Fibroblast of pulmonary artery (primary cell): Measurements from ENCODE around the gene ZDHHC16.
A peak's percentile ranks its signal among the peaks of the same experiment; 100 is the strongest.
"Not testable (repeated sequence)": the region's sequence is repeated elsewhere in the genome, so short reads cannot be mapped to it uniquely, and the experiment has no call there.

Experiments used
- DNase-seq: peaks from one replicate; pipeline ENCODE4 v3.0.0-alpha.2; 2010; ENCODE audit warnings: low read depth
- H3K4me3 ChIP-seq: replicated peaks from 2 replicates; pipeline ENCODE4 v1.5.1; 2011; ENCODE audit warnings: low read depth, mild to moderate bottlenecking, control low read depth, low read length, moderate library complexity
- CTCF ChIP-seq: IDR thresholded peaks from 2 replicates; pipeline ENCODE4 v1.5.1; 2011; ENCODE audit warnings: mild to moderate bottlenecking, control low read depth, low read length, inconsistent platforms; ENCODE audit errors: missing control alignments

The ZDHHC16 gene

DNA sequence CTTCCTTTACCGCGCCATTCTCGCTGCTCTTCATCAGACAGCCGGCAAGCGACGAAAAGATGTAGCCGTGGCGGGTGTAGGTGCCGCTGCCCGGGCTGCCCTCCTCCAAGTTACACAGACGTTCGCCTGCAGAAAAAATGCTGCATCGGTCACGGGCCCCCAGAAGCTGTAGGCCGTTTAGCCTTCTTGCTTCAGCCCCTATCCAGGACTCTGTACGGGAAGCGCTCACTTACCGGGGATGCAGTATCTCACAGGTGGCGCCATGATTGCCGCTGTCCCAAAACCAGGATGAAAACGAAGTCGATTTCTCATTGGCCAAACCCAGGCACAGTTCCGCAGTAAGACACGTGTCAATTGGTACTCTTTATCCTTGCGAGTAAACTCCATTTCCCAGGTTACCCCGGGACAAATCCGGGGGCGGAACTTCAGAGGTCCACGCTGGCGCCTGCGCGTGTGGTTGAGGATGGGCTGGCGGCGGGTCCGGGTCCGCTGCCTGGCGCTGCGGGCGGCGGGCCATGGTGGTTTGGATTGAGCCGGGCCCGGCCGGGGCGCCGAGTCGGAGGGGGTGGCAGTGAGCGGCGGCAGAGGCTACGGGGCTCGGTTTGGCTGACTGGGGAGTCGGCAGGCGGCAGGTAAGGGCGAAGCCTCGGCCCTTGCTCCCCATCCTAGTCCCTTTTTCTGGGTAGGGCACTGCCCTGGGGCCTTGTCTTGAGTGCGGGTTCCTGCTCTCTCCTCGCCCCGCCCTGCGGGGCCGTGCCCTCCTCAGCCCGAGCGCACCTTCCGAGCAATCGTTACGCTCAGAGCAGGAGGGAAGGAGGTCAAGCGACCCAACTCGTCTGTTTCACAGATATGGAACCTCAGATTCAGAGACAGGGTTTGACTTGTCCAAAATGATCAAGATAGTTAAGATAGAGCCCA lies at the start of gene ZDHHC16, which contains the start of gene EXOSC1:
TSS of gene ZDHHC16 (plus strand) at position 454 of the 918 bp plus-strand sequence. CDS start 5,501 bp downstream, outside the sequence.
TSS of gene EXOSC1 (minus strand) at position 285 of the 918 bp plus-strand sequence. CDS start at position 264, 21 bp downstream.
- H3K4me3 ChIP-seq = peak within 1 kb of the TSS; percentile 88
- peak; percentile 96 for DNase-seq
- TF ChIP-seq CTCF = no peak

DNA sequence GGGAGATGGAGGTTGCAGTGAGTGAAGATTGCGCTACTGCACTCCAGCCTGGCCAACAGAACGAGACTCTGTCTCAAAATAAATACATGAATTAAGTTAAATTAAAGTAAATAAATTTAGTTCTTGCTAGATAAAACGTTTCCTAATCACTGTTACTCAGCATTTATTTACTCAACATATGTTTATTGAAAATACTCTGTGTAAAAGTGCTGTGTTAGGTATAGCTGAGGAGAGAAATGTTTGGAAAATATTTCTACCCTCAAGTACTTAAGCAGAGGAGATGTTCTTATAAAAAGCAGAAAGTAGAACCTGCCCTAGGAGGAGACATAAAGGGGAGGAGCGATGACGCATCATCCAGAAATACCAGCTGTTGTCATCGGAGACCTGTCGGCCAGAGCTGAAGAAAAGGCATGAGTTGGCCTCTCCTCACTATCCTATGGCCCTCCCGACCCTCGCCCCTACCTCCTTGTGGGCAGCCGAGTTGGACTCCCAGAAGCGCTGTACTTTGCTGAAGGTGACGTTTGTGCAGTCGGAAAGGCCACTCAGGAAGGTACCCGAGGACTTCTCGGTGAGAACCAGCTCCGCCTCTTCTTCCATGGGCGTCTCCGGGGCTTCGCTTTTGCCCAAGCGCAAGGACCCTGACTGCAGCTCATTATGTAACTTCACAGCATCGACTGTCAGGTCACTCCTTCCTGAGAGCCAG lies 46.0 kb upstream of the ZDHHC16 start:
- TF ChIP-seq CTCF = no peak
- peak; percentile 81 for DNase-seq
- H3K4me3 ChIP-seq = peak overlapping the region; percentile 94

DNA sequence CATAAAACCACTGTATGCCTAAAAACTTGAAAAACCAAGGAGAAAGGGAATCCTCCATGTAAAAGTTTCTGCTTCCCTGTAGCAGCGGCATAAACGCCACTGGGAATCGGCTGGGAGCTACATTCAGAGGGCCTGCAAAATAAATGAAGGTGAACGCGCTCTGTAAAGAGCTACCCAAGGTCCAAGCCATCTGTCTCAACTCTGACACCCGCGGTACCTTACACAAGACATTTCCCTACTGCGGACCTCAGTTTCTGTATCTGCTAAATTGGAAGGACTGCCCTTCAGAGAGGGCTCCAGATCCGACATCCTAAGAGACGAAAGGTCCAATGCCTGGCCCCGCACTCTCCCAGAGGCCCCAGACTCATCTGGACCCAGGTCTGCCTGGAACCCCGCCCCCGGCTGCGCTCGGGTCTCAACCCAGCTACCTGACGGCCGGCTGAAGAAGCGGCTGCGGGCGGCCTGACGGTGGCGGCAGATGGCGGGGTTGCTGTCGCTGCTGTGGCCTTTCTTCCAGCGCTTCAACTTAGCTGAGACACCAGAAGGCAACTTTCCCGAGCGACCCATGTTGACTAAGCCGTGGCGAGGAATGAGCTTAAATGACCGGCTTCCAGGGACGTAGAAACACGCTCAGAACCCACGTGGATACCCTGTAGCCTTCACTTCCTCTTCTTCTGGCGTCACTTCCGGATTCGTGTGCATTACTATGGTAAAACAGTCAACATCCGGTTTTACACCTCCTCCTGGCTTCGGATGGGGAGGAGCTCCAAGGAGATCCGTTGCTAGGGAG lies 45.1 kb upstream of the ZDHHC16 start, which contains the start of gene RRP12:
TSS of gene RRP12 (minus strand) at position 676 of the 790 bp plus-strand sequence. CDS start at position 567, 109 bp downstream.
- no peak for TF ChIP-seq CTCF
- peak within 1 kb of the TSS; percentile 94 for H3K4me3 ChIP-seq
- DNase-seq = peak; percentile 99

- TF ChIP-seq CTCF = no peak
- H3K4me3 ChIP-seq = peak overlapping the region; percentile 94
- no peak for DNase-seq
Observed at GRCh38 chr10:97401455-97401919, 44.5 kb upstream of the ZDHHC16 start.

- no peak for TF ChIP-seq CTCF
- no peak for DNase-seq
Observed at GRCh38 chr10:97404044-97404443, 41.9 kb upstream of the ZDHHC16 start.

GRCh38 chr10:97406064-97406463 lies 39.9 kb upstream of the ZDHHC16 start:
- no peak overlapping the region for H3K4me3 ChIP-seq
- no peak for DNase-seq
- no peak for TF ChIP-seq CTCF

More at GRCh38 chr10:97404044-97404443, 41.9 kb upstream of the ZDHHC16 start:
- no peak overlapping the region for H3K4me3 ChIP-seq

GRCh38 chr10:97406483-97406882 lies 39.5 kb upstream of the ZDHHC16 start:
- H3K4me3 ChIP-seq, DNase-seq: not testable (repeated sequence)
